Tibial artery (tissue), 4 donors: ENCODE measurements around the gene STYXL1.
A peak's percentile ranks its signal among the peaks of the same experiment; 100 is the strongest.

Experiments
- DNase-seq, 2 donors: peaks; one replicate each; pipeline ENCODE4 v3.0.0-alpha.2; 2019
- H3K27ac ChIP-seq, 2 donors: fragments of 200-600 bp; sonication (generic) in 1 of 2; 1 replicate in 1 of 2; 2 replicates in 1 of 2; pipeline ENCODE4 v1.5.1; 2018 to 2019; ENCODE audit warnings: mild to moderate bottlenecking in 1 of 2
- H3K27me3 ChIP-seq, 2 donors: fragments of 200-600 bp; sonication (generic) in 1 of 2; one replicate each; pipeline versions ENCODE4 v1.5.1 to v1.6.0; 2016 to 2019
- H3K36me3 ChIP-seq, 3 donors: fragments of 200-600 bp; sonication (generic) in 2 of 3; one replicate each; pipeline ENCODE4 v1.5.1; 2016 to 2019; ENCODE audit warnings: mild to moderate bottlenecking in 2 of 3
- H3K4me1 ChIP-seq, 4 donors: fragments of 200-600 bp; sonication (generic) in 2 of 4; 1 replicate in 3 of 4; 2 replicates in 1 of 4; pipeline ENCODE4 v1.5.1; 2016 to 2019
- H3K4me3 ChIP-seq, 2 donors: fragments of 200-600 bp; sonication (generic) in 1 of 2; 1 replicate in 1 of 2; 2 replicates in 1 of 2; pipeline ENCODE4 v1.5.1; 2018 to 2019; ENCODE audit warnings: mild to moderate bottlenecking in 2 of 2
- H3K9me3 ChIP-seq, 3 donors: fragments of 200-600 bp; sonication (generic) in 1 of 3; one replicate each; pipeline ENCODE4 v1.5.1; 2016 to 2019
- CTCF ChIP-seq, 2 experiments: fragments of 200-600 bp in 1 of 2; fragments of 450-650 bp in 1 of 2; IDR thresholded peaks; one replicate each; pipeline ENCODE4 v1.5.1; 2017 to 2019; ENCODE audit warnings: antibody characterized with exemption in 2 of 2, mild to moderate bottlenecking in 1 of 2, moderate library complexity in 1 of 2
- intact Hi-C: fragments of 100-400 bp; cut with DNase I; formaldehyde crosslinking; loops from one replicate; pipeline ENCODE4 v1.15.0; 2023; ENCODE audit warnings: low total_unique reads

The STYXL1 gene

GRCh38 chr7:75995996-75996395 lies 51.8 kb downstream of the STYXL1 start:
- no peak for TF ChIP-seq CTCF (IDR thresholded peaks at IDR 0.05)
- Histone ChIP-seq H3K36me3 (peaks cover 0 to 26% (median 7%) of the 10 kb centered on the region in 3 donors), H3K27ac (peak overlapping the region; percentile 96 to 99), H3K4me3 (no peak overlapping the region), H3K4me1 (peaks cover 4 to 35% (median 24%) of the 10 kb centered on the region in 4 donors), H3K27me3 (no peaks in the 10 kb centered on the region), H3K9me3 (no peaks in the 10 kb centered on the region)
- peak in 1 of 2 donors; percentile 59 for DNase-seq
- intact Hi-C loops = no loop called here

DNA sequence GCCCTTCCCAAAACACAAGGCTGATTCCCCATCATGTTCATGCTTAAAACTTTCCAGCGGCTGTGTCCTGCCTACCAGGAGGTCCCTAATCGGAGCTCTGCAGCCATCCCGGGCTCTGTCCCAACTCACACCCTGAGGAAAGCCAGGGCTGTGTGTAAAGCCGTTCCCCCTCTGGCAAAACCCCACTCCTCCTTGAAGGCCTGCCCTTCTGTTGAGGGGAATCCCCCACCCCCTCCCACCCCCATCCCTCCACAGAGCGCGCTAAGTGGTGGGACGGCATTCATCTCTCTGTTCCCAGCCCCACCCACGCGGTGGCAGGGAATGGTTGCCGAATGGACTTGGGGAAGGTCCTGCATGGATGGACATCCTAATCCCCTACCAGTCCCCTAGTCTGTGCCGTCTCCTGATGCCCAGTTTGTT lies 52.7 kb downstream of the STYXL1 start:
- no peak for TF ChIP-seq CTCF (IDR thresholded peaks at IDR 0.05)
- Histone ChIP-seq H3K9me3 (no peaks in the 10 kb centered on the region), H3K4me1 (peaks cover 4 to 45% (median 27%) of the 10 kb centered on the region in 4 donors), H3K4me3 (peak overlapping the region; percentile 73 to 93), H3K27me3 (no peaks in the 10 kb centered on the region), H3K36me3 (peaks cover 0 to 17% (median 7%) of the 10 kb centered on the region in 3 donors), H3K27ac (peak overlapping the region; percentile 96 to 99)
- intact Hi-C loops = no loop called here
- peak in 1 of 2 donors; percentile 73 for DNase-seq

DNA sequence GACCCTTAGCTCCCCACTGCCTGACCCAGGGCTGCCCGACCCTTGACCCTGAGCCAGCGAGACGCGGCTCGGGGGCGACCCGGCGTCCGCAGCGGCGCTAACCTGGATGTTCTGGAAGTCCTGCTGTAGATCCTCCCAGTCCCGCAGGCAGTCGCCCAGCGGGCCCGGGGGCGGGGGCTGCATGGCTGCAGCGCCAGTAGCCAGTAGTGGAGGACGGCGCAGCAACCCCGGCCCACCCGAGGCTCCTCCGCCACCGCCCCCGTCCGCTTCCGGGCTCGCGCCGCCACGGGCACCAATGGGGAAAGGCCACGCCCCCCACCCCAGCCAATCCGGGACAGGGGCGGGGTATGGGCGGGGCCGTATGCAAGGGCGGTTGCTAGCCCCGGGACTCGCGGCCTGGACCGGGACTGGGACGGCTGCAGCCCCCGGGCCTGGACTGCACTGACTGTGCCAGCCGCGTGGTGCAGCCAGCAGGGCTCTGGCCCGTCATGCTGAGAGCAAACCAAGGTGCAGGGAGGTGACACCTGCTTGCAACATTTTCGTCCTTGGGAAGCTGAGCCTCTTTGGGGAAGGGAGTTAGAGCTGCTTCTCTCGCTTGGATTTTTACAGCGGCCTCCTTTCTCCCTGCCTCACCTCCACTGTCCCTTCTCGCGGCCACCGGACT lies 53.3 kb downstream of the STYXL1 start, which contains the start of gene TMEM120A:
TSS of gene TMEM120A (minus strand) at position 208 of the 664 bp plus-strand sequence. CDS start at position 183, 25 bp downstream.
- Histone ChIP-seq H3K36me3 (peaks cover 0 to 13% (median 7%) of the 10 kb centered on the region in 3 donors), H3K27ac (peak within 1 kb of the TSS; percentile 96 to 99), H3K4me1 (peaks cover 4 to 50% (median 33%) of the 10 kb centered on the region in 4 donors), H3K4me3 (peak within 1 kb of the TSS; percentile 73 to 93), H3K9me3 (no peaks in the 10 kb centered on the region), H3K27me3 (no peaks in the 10 kb centered on the region)
- TF ChIP-seq CTCF (IDR thresholded peaks at IDR 0.05) = peak in 1 of 2 experiments; percentile 23
- DNase-seq = peak; percentile 97 to 99
- intact Hi-C loops = no loop called here

DNA sequence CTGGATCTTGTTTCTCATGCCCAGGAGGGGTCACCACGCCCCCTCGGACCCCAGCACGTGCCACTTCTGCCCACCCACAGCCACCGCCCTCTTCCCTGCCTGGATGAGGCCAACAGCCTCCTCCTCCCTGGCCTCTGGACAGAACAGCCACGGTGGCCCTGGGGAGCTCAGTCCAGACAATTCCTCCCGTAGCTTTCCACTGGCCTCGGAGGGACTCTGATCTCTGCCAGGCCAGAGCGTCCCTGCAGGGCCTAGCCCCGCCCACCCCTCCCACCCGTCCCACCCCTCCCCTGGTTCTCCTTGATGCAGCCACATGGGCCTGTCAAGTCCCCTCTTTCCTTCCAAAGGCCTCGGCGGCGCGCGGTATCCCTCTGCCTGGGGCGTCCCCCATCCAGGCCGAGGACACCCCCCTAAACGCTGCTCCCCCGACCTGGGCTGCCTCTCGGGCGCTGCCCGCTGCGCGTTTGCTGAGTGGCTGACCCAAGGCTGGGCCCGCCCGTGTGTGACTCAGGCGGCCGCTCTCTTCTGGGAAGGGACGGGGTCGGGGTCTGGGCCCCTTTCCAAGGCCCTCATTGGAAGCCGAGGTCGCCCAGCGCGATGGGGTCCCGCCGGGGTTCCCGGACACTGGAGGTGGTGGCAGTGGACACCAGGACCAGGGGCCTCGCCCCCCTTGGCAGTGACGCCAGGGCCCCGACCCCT lies 54.0 kb downstream of the STYXL1 start:
- Histone ChIP-seq H3K9me3 (no peaks in the 10 kb centered on the region), H3K4me1 (peaks cover 4 to 56% (median 38%) of the 10 kb centered on the region in 4 donors), H3K27me3 (no peaks in the 10 kb centered on the region), H3K4me3 (peak overlapping the region; percentile 73 to 93), H3K36me3 (peaks cover 0 to 12% (median 7%) of the 10 kb centered on the region in 3 donors), H3K27ac (peak overlapping the region; percentile 96 to 99)
- TF ChIP-seq CTCF (IDR thresholded peaks at IDR 0.05) = no peak
- intact Hi-C loops = no loop called here
- DNase-seq = peak; percentile 88 to 98

GRCh38 chr7:75992083-75992755 lies 55.6 kb downstream of the STYXL1 start:
- no peaks in the 10 kb centered on the region for H3K9me3 ChIP-seq
- DNase-seq = peak in 1 of 2 donors; percentile 79
- peaks cover 4 to 56% (median 38%) of the 10 kb centered on the region in 4 donors for H3K4me1 ChIP-seq
- peaks cover 6 to 24% (median 19%) of the 10 kb centered on the region in 3 donors for H3K36me3 ChIP-seq
- H3K27ac ChIP-seq = peak overlapping the region; percentile 96 to 99
- TF ChIP-seq CTCF (IDR thresholded peaks at IDR 0.05) = no peak
- no peak overlapping the region for H3K4me3 ChIP-seq
- intact Hi-C loops = no loop called here
- H3K27me3 ChIP-seq = no peaks in the 10 kb centered on the region
